GM12878 (cell line): ENCODE results near the gene ARAP2. TPM values are rescaled to one million over a fixed set of nuclear protein-coding genes. Genes with fewer than 3 reads are reported as not detected.

Experiments used
- ATAC-seq: fragments of 200-7000 bp; cut with Tn5 transposase; 3 replicates; pipeline ENCODE4 v1.9.1; 2020; ENCODE audit warnings: mild to moderate bottlenecking, moderate library complexity
- BruUV-seq: library from RNA; stranded (reverse); fragments of 400-500 nt; replicated peaks from 2 replicates; lab custom pipeline; 2021; lab: Mats Ljungman, UMichigan
- CTCF ChIA-PET: fragments of 300-600 bp; sonication (Branson Sonifier 250); formaldehyde crosslinking; extraction: SDS; loops from one replicate; lab custom pipeline; 2021; ENCODE audit warnings: inconsistent platforms; lab: Yijun Ruan, JAX
- POLR2A ChIA-PET: fragments of 350-600 bp; formaldehyde crosslinking; extraction: SDS; loops from one replicate; lab custom pipeline; 2021; ENCODE audit warnings: inconsistent platforms; lab: Charles Lee
- RAD21 ChIA-PET: fragments of 300-600 bp; sonication (Branson Sonifier 250); formaldehyde crosslinking; loops from one replicate; lab custom pipeline; 2023; ENCODE audit warnings: antibody characterized with exemption; ENCODE audit not compliant: unreplicated experiment; lab: Charles Lee
- SMC1A ChIA-PET: fragments of 300-600 bp; sonication (Branson Sonifier 250); formaldehyde crosslinking; loops from one replicate; lab custom pipeline; 2023; ENCODE audit not compliant: unreplicated experiment, uncharacterized antibody; lab: Charles Lee
- DNase-seq: peaks from one replicate; pipeline ENCODE4 v3.0.0-alpha.2; 2011; ENCODE audit warnings: low read depth, low spot score
- FAIRE-seq: peaks from 3 replicates; lab custom pipeline; 2011; peaks lifted over from hg19 to GRCh38; lab: Jason Lieb, UNC
- H2AFZ ChIP-seq: 2 replicates; pipeline ENCODE4 v1.6.0; 2011; ENCODE audit warnings: low read depth, low read length, control low read depth; ENCODE audit not compliant: control insufficient read depth
- H3K27ac ChIP-seq: 2 replicates; pipeline ENCODE4 v1.5.1; 2011; ENCODE audit warnings: control low read depth; ENCODE audit not compliant: control insufficient read depth, insufficient read depth
- H3K27me3 ChIP-seq, 2 experiments: replicated peaks in 1 of 2; 2 replicates each; pipeline versions ENCODE4 v1.6.0 to v1.6.1; 2011; ENCODE audit warnings: low read length in 1 of 2; ENCODE audit not compliant: control insufficient read depth in 2 of 2, insufficient read depth in 2 of 2
- H3K36me3 ChIP-seq, 2 experiments: 2 replicates each; pipeline ENCODE4 v1.5.1; 2011; ENCODE audit warnings: low read length in 1 of 2; ENCODE audit not compliant: control insufficient read depth in 2 of 2, insufficient read depth in 2 of 2
- H3K4me1 ChIP-seq: 2 replicates; pipeline ENCODE4 v1.6.1; 2011; ENCODE audit warnings: mild to moderate bottlenecking, low read length, moderate library complexity, mixed read lengths; ENCODE audit not compliant: control insufficient read depth, insufficient read depth
- H3K4me2 ChIP-seq: 2 replicates; pipeline ENCODE4 v1.6.0; 2011; ENCODE audit warnings: control low read depth; ENCODE audit not compliant: control insufficient read depth, insufficient read depth
- H3K4me3 ChIP-seq: fragments of 200-600 bp; sonication (generic); 2 replicates; pipeline ENCODE4 v1.5.1; 2016
- H3K79me2 ChIP-seq: 2 replicates; pipeline ENCODE4 v1.6.0; 2011; ENCODE audit warnings: low read length; ENCODE audit not compliant: control insufficient read depth, insufficient read depth
- H3K9ac ChIP-seq: 2 replicates; pipeline ENCODE4 v1.8.0; 2011; ENCODE audit warnings: low read length, control low read depth, mixed read lengths; ENCODE audit not compliant: control insufficient read depth, insufficient read depth
- H3K9me3 ChIP-seq: replicated peaks from 3 replicates; pipeline ENCODE4 v1.5.1; 2011; ENCODE audit warnings: mild to moderate bottlenecking, low read length; ENCODE audit not compliant: control insufficient read depth, insufficient read depth
- H4K20me1 ChIP-seq: 2 replicates; pipeline ENCODE4 v1.6.0; 2011; ENCODE audit not compliant: control insufficient read depth, insufficient read depth
- ASH2L ChIP-seq: fragments of 300-600, 200-600 bp; sonication (generic); IDR thresholded peaks from 2 replicates; pipeline ENCODE4 v1.6.1; 2017; ENCODE audit warnings: low read depth, mild to moderate bottlenecking, borderline replicate concordance
- CREB1 ChIP-seq: IDR thresholded peaks from 2 replicates; pipeline ENCODE4 v1.6.1; 2012; ENCODE audit warnings: low read depth, mild to moderate bottlenecking, inconsistent platforms
- EP300 ChIP-seq, 2 experiments: fragments of 150-350 bp in 1 of 2; IDR thresholded peaks; 2 replicates each; pipeline ENCODE4 v1.6.1; 2011 to 2012; ENCODE audit warnings: low read depth in 2 of 2, low read length in 2 of 2, borderline replicate concordance in 1 of 2, improper control_type of control experiment in 1 of 2, inconsistent platforms in 1 of 2; ENCODE audit not compliant: control insufficient read depth in 1 of 2
- FOXM1 ChIP-seq: IDR thresholded peaks from 2 replicates; pipeline ENCODE4 v1.6.1; 2012; ENCODE audit warnings: low read depth, mild to moderate bottlenecking, inconsistent platforms, low read length, moderate library complexity
- IKZF1 ChIP-seq: fragments of 450-650 bp; conservative IDR thresholded peaks from 2 replicates; pipeline ENCODE4 v1.6.1; 2017; ENCODE audit warnings: antibody characterized with exemption, mild to moderate bottlenecking
- IKZF2 ChIP-seq, 2 experiments: fragments of 450-650 bp; IDR thresholded peaks; 2 replicates each; pipeline ENCODE4 v1.6.1; 2017; ENCODE audit warnings: mild to moderate bottlenecking in 2 of 2, moderate library complexity in 2 of 2
- KDM1A ChIP-seq: fragments of 200-600 bp; sonication (generic); IDR thresholded peaks from 2 replicates; pipeline ENCODE4 v1.6.1; 2016; ENCODE audit warnings: borderline replicate concordance
- NFIC ChIP-seq: IDR thresholded peaks from 2 replicates; pipeline ENCODE4 v1.6.1; 2012; ENCODE audit warnings: low read depth, mild to moderate bottlenecking, inconsistent platforms, low read length, moderate library complexity
- NFXL1 ChIP-seq: fragments of 450-650 bp; IDR thresholded peaks from 2 replicates; pipeline ENCODE4 v1.6.1; 2017; ENCODE audit warnings: antibody characterized with exemption, mild to moderate bottlenecking, borderline replicate concordance
- PKNOX1 ChIP-seq: fragments of 450-650 bp; IDR thresholded peaks from 2 replicates; pipeline ENCODE4 v1.6.1; 2016; ENCODE audit warnings: mild to moderate bottlenecking
- POLR2AphosphoS5 ChIP-seq: IDR thresholded peaks from 2 replicates; pipeline ENCODE4 v1.6.1; 2011; ENCODE audit warnings: mild to moderate bottlenecking, low read length, inconsistent platforms
- POU2F2 ChIP-seq: IDR thresholded peaks from 3 replicates; pipeline ENCODE4 v1.6.1; 2011; ENCODE audit warnings: low read depth, mild to moderate bottlenecking, low read length, borderline replicate concordance
- SPI1 ChIP-seq: IDR thresholded peaks from 2 replicates; pipeline ENCODE4 v1.6.1; 2011; ENCODE audit warnings: low read depth, mild to moderate bottlenecking, low read length, moderate library complexity, borderline replicate concordance; ENCODE audit not compliant: insufficient read depth
- SREBF1 ChIP-seq: IDR thresholded peaks from 2 replicates; pipeline ENCODE4 v1.6.1; 2012; ENCODE audit warnings: mild to moderate bottlenecking, low read length
- WGBS: methylation state at CpG from one replicate; pipeline ENCODE4 v1.1.6; 2016; ENCODE audit warnings: low lambda C conversion rate; ENCODE audit not compliant: insufficient replicate concordance, insufficient coverage; ENCODE audit errors: missing lambda C conversion rate; 5-methylcytosine and 5-hydroxymethylcytosine counted together
- in situ Hi-C: fragments of 300-500 bp; cut with MboI; formaldehyde crosslinking; loops from 9 replicates; pipeline ENCODE4 v1.14.3; 2018; ENCODE audit warnings: mixed read lengths
- intact Hi-C: fragments of 100-400 bp; cut with micrococcal nuclease; formaldehyde crosslinking; loops from one replicate; pipeline ENCODE4 v1.14.2; 2022; ENCODE audit not compliant: unreplicated experiment
- polyA plus RNA-seq, 11 experiments: library from polyadenylated mRNA; depleted of rRNA in 4 of 11; unstranded in 6 of 11; stranded (reverse) in 5 of 11; fragments of >200 nt; fragmentation: Nextera tagmentation in 4 of 11; fragmentation: Illumina TruSeq in 1 of 11; extraction: Ambion mirVana in 4 of 11; extraction: Trizol in 1 of 11; gene quantifications; 1 replicate in 1 of 11; 2 replicates in 10 of 11; pipeline versions ENCODE4 v1.2.1 to v1.2.3, GENCODE V29; 2011 to 2016; ENCODE audit warnings: inconsistent platforms in 2 of 11, missing spikeins in 2 of 11, low read depth in 1 of 11
- total RNA-seq, 4 experiments: library from RNA; depleted of rRNA in 3 of 4; stranded (reverse); fragments of >200 nt in 3 of 4; fragmentation: Illumina TruSeq in 1 of 4; extraction: Trizol in 1 of 4; gene quantifications; 2 replicates each; pipeline versions ENCODE4 v1.2.1 to v1.2.3, GENCODE V29; 2013 to 2021

Gene ARAP2
- total and polyA plus RNA-seq, 10 of the 15 experiments (the other 5 are each of a cell fraction or from before 2014, with no cell fraction given) = 5.4 to 36.1 (median 12.2) TPM

- RAD21 ChIA-PET = no interaction called here
- H3K79me2 ChIP-seq = no peaks in the 10 kb centered on the region
- CTCF ChIA-PET = interaction anchor here (1.1 kb wide), 1 partner anchor 9 kb away, joined by 4 read pairs; no protein-coding TSS in a partner anchor
- H3K4me2 ChIP-seq = no peak overlapping the region
- H3K27ac ChIP-seq = no peak overlapping the region
- no peak for DNase-seq
- no peaks in the 10 kb centered on the region for H3K9me3 ChIP-seq
- SMC1A ChIA-PET = interaction anchor here (0.6 to 1.3 kb wide), 6 partner anchors 9 to 430 kb away, joined by 3 to 4 read pairs (median 4); no protein-coding TSS in a partner anchor
- no peaks in the 10 kb centered on the region for H3K4me1 ChIP-seq
- intact Hi-C loops = no loop called here
- peak; percentile 36; the same call in 1 of the 3 replicates for ATAC-seq
- H3K27me3 ChIP-seq = no peaks in the 10 kb centered on the region
- no peak overlapping the region for H2AFZ ChIP-seq
- no peak overlapping the region for H3K4me3 ChIP-seq
- no peak for FAIRE-seq
- no peak overlapping the region for H3K9ac ChIP-seq
- TF ChIP-seq CREB1 (no peak), IKZF1 (0 out of 2 replicates have a peak, but pooled peaks have one; percentile 25), SPI1 (peak; percentile 79), IKZF2 (IDR thresholded peaks at IDR 0.05) (peak in 1 of 2 experiments; percentile 27; a peak in 2 of 4 replicates)
- TF ChIP-seq, all 136 proteins: peak for 3
- H4K20me1 ChIP-seq = no peaks in the 10 kb centered on the region
- BruUV-seq = no TSS peak
- in situ Hi-C loops = no loop called here
- H3K36me3 ChIP-seq = no peaks in the 10 kb centered on the region; a peak in 1 of 4 replicates
- 100% methylated on average over 3 of the region's 3 CpGs for WGBS
- POLR2A ChIA-PET = no interaction called here
Measured at GRCh38 chr4:36133658-36134057, 110.7 kb downstream of the ARAP2 start.

GRCh38 chr4:36133086-36133485, 111.2 kb downstream of the ARAP2 start:
- DNase-seq (no peak), ATAC-seq (no peak), FAIRE-seq (no peak)
- H2AFZ ChIP-seq = no peak overlapping the region
- RAD21 ChIA-PET = no interaction called here
- in situ Hi-C loops (no loop called here), intact Hi-C loops (no loop called here)
- WGBS = 50% methylated on average over 2 of the region's 2 CpGs
- H3K4me3 ChIP-seq = no peak overlapping the region
- H4K20me1 ChIP-seq = no peaks in the 10 kb centered on the region
- H3K27ac ChIP-seq = no peak overlapping the region
- no peaks in the 10 kb centered on the region for H3K4me1 ChIP-seq
- CTCF ChIA-PET = interaction anchor here (1.1 kb wide), 1 partner anchor 9 kb away, joined by 4 read pairs; no protein-coding TSS in a partner anchor
- H3K27me3 ChIP-seq = no peaks in the 10 kb centered on the region
- H3K79me2 ChIP-seq = no peaks in the 10 kb centered on the region
- SMC1A ChIA-PET = interaction anchor here (0.6 to 1.5 kb wide), 5 partner anchors 13 to 430 kb away, joined by 3 to 5 read pairs (median 3); no protein-coding TSS in a partner anchor
- BruUV-seq = no TSS peak
- H3K9me3 ChIP-seq = no peaks in the 10 kb centered on the region
- H3K9ac ChIP-seq = no peak overlapping the region
- H3K36me3 ChIP-seq = no peaks in the 10 kb centered on the region; a peak in 1 of 4 replicates
- no peak overlapping the region for H3K4me2 ChIP-seq
- TF ChIP-seq PKNOX1 (no peak), NFXL1 (no peak), KDM1A (no peak), ASH2L (no peak), EP300 (IDR thresholded peaks at IDR 0.05; ENCODE audit: borderline replicate concordance in 1 of 2, control insufficient read depth in 1 of 2, low read depth in 2 of 2, low read length in 2 of 2) (no peak), POU2F2 (no peak), NFIC (no peak), FOXM1 (no peak), SREBF1 (no peak), POLR2AphosphoS5 (no peak)
- POLR2A ChIA-PET = no interaction called here
